NB4 (cell line): Measurements from ENCODE around the gene TFPT.

ENCODE experiments used
- CTCF ChIP-seq: IDR thresholded peaks from one replicate; pipeline ENCODE4 v1.5.1; 2012; ENCODE audit warnings: low read depth, low read length
- MAX ChIP-seq: IDR thresholded peaks from 2 replicates; pipeline ENCODE4 v1.6.1; 2011; ENCODE audit warnings: low read depth, low read length
- POLR2A ChIP-seq: IDR thresholded peaks from 2 replicates; pipeline ENCODE4 v1.6.1; 2011; ENCODE audit warnings: mild to moderate bottlenecking; ENCODE audit not compliant: insufficient read length; ENCODE audit errors: extremely low read depth

GRCh38 chr19:54115109-54116063 lies at the start of gene TFPT, which contains the start of gene PRPF31:
- no peak for TF ChIP-seq CTCF
- TF ChIP-seq MAX: peak; percentile 32; the same call in 1 of the 2 replicates
- TF ChIP-seq POLR2A: peak; percentile 56
